MCF 10A (cell line): ENCODE measurements around the gene ZFC3H1. TPM values are rescaled to one million over a fixed set of nuclear protein-coding genes. Genes with fewer than 3 reads are reported as not detected.

Experiments
- BruUV-seq: library from RNA; stranded (reverse); fragments of 400-500 nt; replicated peaks from 2 replicates; lab custom pipeline; 2021; lab: Mats Ljungman, UMichigan
- CTCF ChIA-PET: fragments of 300-600 bp; sonication (Branson Sonifier 250); formaldehyde crosslinking; extraction: SDS; loops from one replicate; lab custom pipeline; 2021; ENCODE audit warnings: antibody characterized with exemption, inconsistent platforms; lab: Yijun Ruan, JAX
- POLR2A ChIA-PET: fragments of 300-600, 350-650 bp; sonication (Branson Sonifier 250); formaldehyde crosslinking; extraction: SDS; loops from one replicate; lab custom pipeline; 2020; ENCODE audit warnings: antibody characterized with exemption, inconsistent platforms; lab: Yijun Ruan, JAX
- DNase-seq: peaks from one replicate; pipeline ENCODE4 v3.0.0-alpha.2; 2018; ENCODE audit not compliant: unreplicated experiment
- H3K27ac Mint-ChIP-seq: one replicate; pipeline ENCODE4 v1.8.0; 2022; ENCODE audit warnings: mild to moderate bottlenecking, low read depth, mixed read lengths; ENCODE audit not compliant: unreplicated experiment
- H3K27me3 Mint-ChIP-seq: one replicate; pipeline ENCODE4 v1.8.0; 2022; ENCODE audit warnings: mixed read lengths; ENCODE audit not compliant: insufficient read depth, unreplicated experiment
- H3K36me3 Mint-ChIP-seq: one replicate; pipeline ENCODE4 v1.8.0; 2022; ENCODE audit warnings: mild to moderate bottlenecking, moderate library complexity, mixed read lengths; ENCODE audit not compliant: insufficient read depth, unreplicated experiment
- H3K4me1 Mint-ChIP-seq: one replicate; pipeline ENCODE4 v1.8.0; 2022; ENCODE audit warnings: mixed read lengths; ENCODE audit not compliant: insufficient read depth, unreplicated experiment
- H3K4me3 Mint-ChIP-seq: one replicate; pipeline ENCODE4 v1.8.0; 2022; ENCODE audit warnings: mild to moderate bottlenecking, moderate library complexity, mixed read lengths; ENCODE audit not compliant: unreplicated experiment
- H3K9me3 Mint-ChIP-seq: one replicate; pipeline ENCODE4 v1.8.0; 2022; ENCODE audit warnings: mixed read lengths; ENCODE audit not compliant: unreplicated experiment
- CTCF ChIP-seq: fragments of 200-600 bp; IDR thresholded peaks from one replicate; pipeline ENCODE4 v1.8.0; 2022; ENCODE audit warnings: antibody characterized with exemption, mild to moderate bottlenecking; ENCODE audit not compliant: unreplicated experiment
- intact Hi-C: fragments of 100-400 bp; cut with micrococcal nuclease; formaldehyde crosslinking; loops from 2 replicates; pipeline ENCODE4 v1.14.1; 2022
- total RNA-seq: library from RNA; stranded (reverse); gene quantifications from 2 replicates; pipeline ENCODE4 v1.2.3, GENCODE V29; 2022

Gene ZFC3H1
- total RNA-seq, 1 experiment from 2014 or later: 55.3 TPM

DNA sequence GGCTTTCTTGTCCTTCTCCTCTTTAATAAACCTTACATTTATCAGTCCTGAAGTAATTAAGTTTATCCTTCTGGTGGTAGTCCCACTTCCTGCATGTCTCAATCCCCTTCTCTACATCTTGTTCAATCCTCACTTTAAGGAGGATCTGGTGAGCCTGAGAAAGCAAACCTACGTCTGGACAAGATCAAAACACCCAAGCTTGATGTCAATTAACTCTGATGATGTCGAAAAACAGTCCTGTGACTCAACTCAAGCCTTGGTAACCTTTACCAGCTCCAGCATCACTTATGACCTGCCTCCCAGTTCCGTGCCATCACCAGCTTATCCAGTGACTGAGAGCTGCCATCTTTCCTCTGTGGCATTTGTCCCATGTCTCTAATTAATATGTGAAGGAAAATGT, 79.3 kb downstream of the ZFC3H1 start:
- POLR2A ChIA-PET: no interaction called here
- DNase-seq: no peak
- CTCF ChIA-PET: interaction anchor here (0.7 kb wide), 1 partner anchor 75 kb away, joined by 3 read pairs; no protein-coding TSS in a partner anchor

GRCh38 chr12:71582925-71583324, 80.7 kb downstream of the ZFC3H1 start:
- CTCF ChIA-PET: no interaction called here
- Mint-ChIP-seq H3K4me1 (peaks cover 6% of the 10 kb centered on the region), H3K27me3 (no peaks in the 10 kb centered on the region), H3K9me3 (no peaks in the 10 kb centered on the region), H3K4me3 (no peak overlapping the region), H3K36me3 (no peaks in the 10 kb centered on the region), H3K27ac (no peak overlapping the region)
- BruUV-seq: no TSS peak
- POLR2A ChIA-PET: no interaction called here
- no peak for TF ChIP-seq CTCF
- intact Hi-C loops: no loop called here
- DNase-seq: no peak

More for the DNA sequence above, 79.3 kb downstream of the ZFC3H1 start:
- no peak for TF ChIP-seq CTCF
- no TSS peak for BruUV-seq
- Mint-ChIP-seq H3K4me3 (no peak overlapping the region), H3K9me3 (no peaks in the 10 kb centered on the region), H3K4me1 (peaks cover 6% of the 10 kb centered on the region), H3K27ac (no peak overlapping the region), H3K36me3 (no peaks in the 10 kb centered on the region), H3K27me3 (no peaks in the 10 kb centered on the region)
- intact Hi-C loops: no loop called here

GRCh38 chr12:71581206-71581605, 82.4 kb downstream of the ZFC3H1 start:
- CTCF ChIA-PET: interaction anchor here (0.6 to 1.0 kb wide), 3 partner anchors 13 to 288 kb away, joined by 3 read pairs; no protein-coding TSS in a partner anchor
- Mint-ChIP-seq H3K9me3 (no peaks in the 10 kb centered on the region), H3K4me3 (no peak overlapping the region), H3K36me3 (no peaks in the 10 kb centered on the region), H3K27me3 (no peaks in the 10 kb centered on the region), H3K4me1 (peaks cover 6% of the 10 kb centered on the region), H3K27ac (no peak overlapping the region)
- peak; percentile 27 for DNase-seq
- BruUV-seq: no TSS peak
- POLR2A ChIA-PET: interaction anchor here (1.2 kb wide), 1 partner anchor 20 kb away, joined by 3 read pairs; no protein-coding TSS in a partner anchor
- intact Hi-C loops: no loop called here
- no peak for TF ChIP-seq CTCF

GRCh38 chr12:71578694-71579258, 84.9 kb downstream of the ZFC3H1 start:
- no peak for DNase-seq
- ChIA-PET POLR2A (interaction anchor here (0.6 kb wide), 1 partner anchor 110 kb away, joined by 3 read pairs; no protein-coding TSS in a partner anchor), CTCF (interaction anchor here (1.0 to 1.2 kb wide), 2 partner anchors 27 to 134 kb away, joined by 3 read pairs; no protein-coding TSS in a partner anchor)
- peaks cover 6% of the 10 kb centered on the region for H3K4me1 Mint-ChIP-seq
- no peaks in the 10 kb centered on the region for H3K36me3 Mint-ChIP-seq
- intact Hi-C loops: no loop called here
- H3K27me3 Mint-ChIP-seq: no peaks in the 10 kb centered on the region
- no peak overlapping the region for H3K27ac Mint-ChIP-seq
- no TSS peak for BruUV-seq
- H3K9me3 Mint-ChIP-seq: no peaks in the 10 kb centered on the region
- no peak overlapping the region for H3K4me3 Mint-ChIP-seq
- TF ChIP-seq CTCF: no peak
